Activated naive CD8-positive, alpha-beta T cell treated with anti-CD3 and anti-CD28 coated beads, Interleukin-2, amount 50 U/mL, for 16 hours (primary cell): ENCODE data around the gene RABGAP1L.
"Not testable (repeated sequence)": the region's sequence is repeated elsewhere in the genome, so short reads cannot be mapped to it uniquely, and the experiment has no call there.

ENCODE experiments used
- DNase-seq: peaks from one replicate; pipeline ENCODE4 v3.0.0-alpha.2; 2020; ENCODE audit warnings: low read depth, low spot score

Gene RABGAP1L

GRCh38 chr1:174654560-174654959 is 495.2 kb downstream of the RABGAP1L start:
- no peak for DNase-seq

GRCh38 chr1:174656409-174657059 is 497.2 kb downstream of the RABGAP1L start:
- DNase-seq, result no peak

GRCh38 chr1:174657411-174657810 is 498.1 kb downstream of the RABGAP1L start:
- no peak for DNase-seq

- no peak for DNase-seq
Measured at GRCh38 chr1:174657893-174658292, 498.6 kb downstream of the RABGAP1L start.

- no peak for DNase-seq
Measured at GRCh38 chr1:174659823-174660222, 500.5 kb downstream of the RABGAP1L start.

GRCh38 chr1:174660476-174660875 is 501.2 kb downstream of the RABGAP1L start:
- DNase-seq, result no peak

GRCh38 chr1:174663358-174663757 is 504.0 kb downstream of the RABGAP1L start:
- DNase-seq, result no peak

GRCh38 chr1:174666248-174666647 is 506.9 kb downstream of the RABGAP1L start:
- DNase-seq, result no peak

GRCh38 chr1:174671826-174672225 is 512.5 kb downstream of the RABGAP1L start:
- DNase-seq, result no peak

GRCh38 chr1:174676856-174677255 is 517.5 kb downstream of the RABGAP1L start:
- DNase-seq, result no peak

GRCh38 chr1:174678657-174679056 is 519.3 kb downstream of the RABGAP1L start:
- DNase-seq, result no peak

GRCh38 chr1:174680101-174680500 is 520.8 kb downstream of the RABGAP1L start:
- DNase-seq, result no peak

GRCh38 chr1:174682419-174683008 is 523.2 kb downstream of the RABGAP1L start:
- no peak for DNase-seq

GRCh38 chr1:174686213-174686612 is 526.9 kb downstream of the RABGAP1L start:
- DNase-seq, result no peak

- no peak for DNase-seq
Measured at GRCh38 chr1:174689524-174689923, 530.2 kb downstream of the RABGAP1L start.

- DNase-seq, result no peak
Measured at GRCh38 chr1:174690266-174690665, 530.9 kb downstream of the RABGAP1L start.

GRCh38 chr1:174692313-174692712 is 533.0 kb downstream of the RABGAP1L start:
- no peak for DNase-seq

- no peak for DNase-seq
Measured at GRCh38 chr1:174693085-174693484, 533.8 kb downstream of the RABGAP1L start.

GRCh38 chr1:174693539-174693938 is 534.2 kb downstream of the RABGAP1L start:
- DNase-seq, result not testable (repeated sequence)

- DNase-seq, result no peak
Measured at GRCh38 chr1:174696026-174696821, 536.9 kb downstream of the RABGAP1L start.

GRCh38 chr1:174700314-174700713 is 541.0 kb downstream of the RABGAP1L start:
- DNase-seq, result no peak

GRCh38 chr1:174700775-174701174 is 541.5 kb downstream of the RABGAP1L start:
- DNase-seq, result no peak

- DNase-seq, result no peak
Measured at GRCh38 chr1:174701565-174701964, 542.2 kb downstream of the RABGAP1L start.
